H9 (cell line): ENCODE results near the gene ZDHHC1. TPM values are rescaled to one million over a fixed set of nuclear protein-coding genes. Genes with fewer than 3 reads are reported as not detected.
"Not testable (repeated sequence)": the region's sequence is repeated elsewhere in the genome, so short reads cannot be mapped to it uniquely, and the experiment has no call there.

Experiments
- DNase-seq: peaks from one replicate; pipeline ENCODE4 v3.0.0-alpha.2; 2017
- H2AFZ ChIP-seq: one replicate; pipeline ENCODE4 v1.6.1; 2013; ENCODE audit warnings: mild to moderate bottlenecking, low read length, control low read depth, moderate library complexity
- H2AK5ac ChIP-seq: 2 replicates; pipeline ENCODE4 v1.6.1; 2013; ENCODE audit warnings: low read length, control low read depth, mixed read lengths; ENCODE audit not compliant: insufficient read length
- H2BK120ac ChIP-seq: one replicate; pipeline ENCODE4 v1.6.1; 2013; ENCODE audit warnings: low read depth, mild to moderate bottlenecking, low read length, control low read depth, inconsistent platforms; ENCODE audit not compliant: poor library complexity, severe bottlenecking
- H2BK12ac ChIP-seq: 2 replicates; pipeline ENCODE4 v1.6.1; 2013; ENCODE audit warnings: low read length, control low read depth, mixed read lengths, low read depth; ENCODE audit not compliant: insufficient read length
- H2BK15ac ChIP-seq: 2 replicates; pipeline ENCODE4 v1.6.1; 2013; ENCODE audit warnings: low read depth, low read length, control low read depth
- H2BK20ac ChIP-seq: one replicate; pipeline ENCODE4 v1.6.1; 2013; ENCODE audit warnings: low read depth, mild to moderate bottlenecking, low read length, control low read depth, inconsistent platforms; ENCODE audit not compliant: poor library complexity, severe bottlenecking
- H2BK5ac ChIP-seq: 2 replicates; pipeline ENCODE4 v1.6.1; 2013; ENCODE audit warnings: low read length, control low read depth, mixed read lengths; ENCODE audit not compliant: insufficient read length
- H3K14ac ChIP-seq: 2 replicates; pipeline ENCODE4 v1.6.1; 2013; ENCODE audit warnings: low read length, control low read depth; ENCODE audit not compliant: insufficient read depth
- H3K18ac ChIP-seq: 2 replicates; pipeline ENCODE4 v1.6.1; 2013; ENCODE audit warnings: low read depth, mild to moderate bottlenecking, mixed read lengths, low read length, control low read depth; ENCODE audit not compliant: insufficient read length
- H3K23ac ChIP-seq: 2 replicates; pipeline ENCODE4 v1.6.1; 2013; ENCODE audit warnings: low read length, control low read depth, mixed read lengths, low read depth; ENCODE audit not compliant: insufficient read length
- H3K23me2 ChIP-seq: 2 replicates; pipeline ENCODE4 v1.6.1; 2013; ENCODE audit warnings: low read depth, mild to moderate bottlenecking, mixed read lengths, low read length, control low read depth; ENCODE audit not compliant: insufficient read length, poor library complexity, severe bottlenecking
- H3K27ac ChIP-seq: 2 replicates; pipeline ENCODE4 v1.5.1; 2013; ENCODE audit warnings: low read length, control low read depth, mixed read lengths, low read depth; ENCODE audit not compliant: insufficient read length
- H3K27me3 ChIP-seq: 2 replicates; pipeline ENCODE4 v1.6.1; 2013; ENCODE audit warnings: low read length, control low read depth, inconsistent platforms; ENCODE audit not compliant: insufficient read depth
- H3K4ac ChIP-seq: 2 replicates; pipeline ENCODE4 v1.6.1; 2013; ENCODE audit warnings: low read depth, mild to moderate bottlenecking, control low read depth, inconsistent platforms, low read length, moderate library complexity
- H3K4me1 ChIP-seq: 2 replicates; pipeline ENCODE4 v1.6.1; 2013; ENCODE audit warnings: low read length, control low read depth, inconsistent platforms; ENCODE audit not compliant: insufficient read depth
- H3K4me2 ChIP-seq: 2 replicates; pipeline ENCODE4 v1.6.1; 2013; ENCODE audit warnings: low read length, control low read depth, mixed read lengths; ENCODE audit not compliant: insufficient read length, insufficient read depth
- H3K56ac ChIP-seq: 2 replicates; pipeline ENCODE4 v1.6.1; 2013; ENCODE audit warnings: low read depth, mild to moderate bottlenecking, mixed read lengths, low read length, control low read depth; ENCODE audit not compliant: insufficient read length
- H3K79me1 ChIP-seq: 2 replicates; pipeline ENCODE4 v1.6.1; 2013; ENCODE audit warnings: low read depth, mild to moderate bottlenecking, moderate library complexity, low read length, control low read depth, inconsistent platforms; ENCODE audit not compliant: insufficient read depth, poor library complexity, severe bottlenecking
- H3K79me2 ChIP-seq: 2 replicates; pipeline ENCODE4 v1.6.1; 2013; ENCODE audit warnings: low read length, control low read depth, inconsistent platforms; ENCODE audit not compliant: insufficient read depth
- H3K9ac ChIP-seq: 2 replicates; pipeline ENCODE4 v1.6.1; 2013; ENCODE audit warnings: low read length, control low read depth, mixed read lengths; ENCODE audit not compliant: insufficient read length; ENCODE audit errors: extremely low read depth
- H3K9me3 ChIP-seq: one replicate; pipeline ENCODE4 v1.6.1; 2013; ENCODE audit warnings: low read depth, low read length, inconsistent platforms; ENCODE audit not compliant: control insufficient read depth
- H3T11ph ChIP-seq: one replicate; pipeline ENCODE4 v1.6.1; 2013; ENCODE audit warnings: mild to moderate bottlenecking, low read length, control low read depth, inconsistent platforms
- H4K20me1 ChIP-seq: one replicate; pipeline ENCODE4 v1.6.1; 2013; ENCODE audit not compliant: control insufficient read depth, insufficient read length, insufficient read depth
- H4K5ac ChIP-seq: 2 replicates; pipeline ENCODE4 v1.6.1; 2013; ENCODE audit warnings: low read depth, mild to moderate bottlenecking, mixed read lengths, low read length, control low read depth; ENCODE audit not compliant: insufficient read length
- H4K8ac ChIP-seq: replicated peaks from 2 replicates; pipeline ENCODE4 v1.6.1; 2013; ENCODE audit warnings: low read length, control low read depth, mixed read lengths, low read depth; ENCODE audit not compliant: insufficient read length
- H4K91ac ChIP-seq: 2 replicates; pipeline ENCODE4 v1.6.1; 2013; ENCODE audit warnings: low read depth, mild to moderate bottlenecking, moderate library complexity, mixed read lengths, low read length, control low read depth; ENCODE audit not compliant: insufficient read length
- H3K27ac Mint-ChIP-seq, 3 experiments: 2 replicates in 2 of 3; 3 replicates in 1 of 3; pipeline ENCODE4 v1.8.0; 2020 to 2021; ENCODE audit warnings: mixed read lengths in 3 of 3, mild to moderate bottlenecking in 1 of 3, moderate library complexity in 1 of 3
- H3K27me3 Mint-ChIP-seq: 2 replicates; pipeline ENCODE4 v1.8.0; 2021; ENCODE audit warnings: low read depth, mild to moderate bottlenecking, moderate library complexity, mixed read lengths
- H3K36me3 Mint-ChIP-seq, 3 experiments: 2 replicates in 2 of 3; 3 replicates in 1 of 3; pipeline ENCODE4 v1.8.0; 2020 to 2021; ENCODE audit warnings: low read depth in 3 of 3, mixed read lengths in 3 of 3; ENCODE audit not compliant: insufficient read depth in 1 of 3
- H3K4me1 Mint-ChIP-seq, 2 experiments: 2 replicates each; pipeline ENCODE4 v1.8.0; 2020; ENCODE audit warnings: mixed read lengths in 2 of 2
- H3K4me3 Mint-ChIP-seq, 2 experiments: 2 replicates in 1 of 2; 3 replicates in 1 of 2; pipeline ENCODE4 v1.8.0; 2020 to 2021; ENCODE audit warnings: mild to moderate bottlenecking in 2 of 2, mixed read lengths in 2 of 2, moderate library complexity in 1 of 2
- H3K9me3 Mint-ChIP-seq, 2 experiments: 2 replicates in 1 of 2; 3 replicates in 1 of 2; pipeline ENCODE4 v1.8.0; 2020; ENCODE audit warnings: mild to moderate bottlenecking in 2 of 2, mixed read lengths in 2 of 2, moderate library complexity in 1 of 2
- CTCF ChIP-seq: fragments of 200-600 bp; sonication (generic); conservative IDR thresholded peaks from 3 replicates; pipeline ENCODE4 v1.8.0; 2021; ENCODE audit warnings: antibody characterized with exemption, mild to moderate bottlenecking
- WGBS: extraction: QIAGEN DNeasy Blood & Tissue Kit; methylation state at CpG from one replicate; pipeline ENCODE4 v1.1.7; 2013; ENCODE audit warnings: missing lambda C conversion rate, low lambda C conversion rate, mixed read lengths; ENCODE audit not compliant: insufficient read length; ENCODE audit errors: extremely low coverage; 5-methylcytosine and 5-hydroxymethylcytosine counted together
- total RNA-seq: library from RNA; stranded (reverse); gene quantifications from 2 replicates; pipeline ENCODE4 v1.2.1, GENCODE V29; 2021

Gene ZDHHC1
- total RNA-seq, 1 experiment from 2014 or later, result 3.7 TPM

- no peak overlapping the region for H2BK15ac ChIP-seq
- no peak overlapping the region for H2AK5ac ChIP-seq
These were observed 55.2 kb downstream of the ZDHHC1 start for GRCh38 chr16:67361038-67361437.

GRCh38 chr16:67359540-67360269 lies 56.6 kb downstream of the ZDHHC1 start:
- H4K8ac ChIP-seq, H2BK20ac ChIP-seq, H3K79me1 ChIP-seq, H2BK120ac ChIP-seq, H3K9me3 Mint-ChIP-seq, H3K27ac ChIP-seq, H3K14ac ChIP-seq, H3K4me2 ChIP-seq, H2AK5ac ChIP-seq, H4K5ac ChIP-seq, H3K79me2 ChIP-seq, H3K56ac ChIP-seq, H2BK5ac ChIP-seq, H3K27me3 ChIP-seq, DNase-seq, H3K23ac ChIP-seq, H2BK12ac ChIP-seq, H2BK15ac ChIP-seq, H2AFZ ChIP-seq, H4K91ac ChIP-seq, H3K9me3 ChIP-seq, H3K9ac ChIP-seq, H3K4me1 ChIP-seq, H3K4me1 Mint-ChIP-seq, H3K23me2 ChIP-seq, H3T11ph ChIP-seq, H4K20me1 ChIP-seq, H3K27ac Mint-ChIP-seq, H3K4ac ChIP-seq, H3K36me3 Mint-ChIP-seq, H3K4me3 Mint-ChIP-seq, H3K18ac ChIP-seq: not testable (repeated sequence)
- WGBS, result no CpG with 5 or more reads among the region's 8 CpGs
- H3K27me3 Mint-ChIP-seq, result peaks cover 49% of the 10 kb centered on the region

More at GRCh38 chr16:67361038-67361437, 55.2 kb downstream of the ZDHHC1 start:
- no peak overlapping the region for H2BK12ac ChIP-seq
- Mint-ChIP-seq H3K4me1 (peaks cover 0 to 2% of the 10 kb centered on the region in 2 experiments; a peak in 2 of 4 replicates), H3K27me3 (peaks cover 48% of the 10 kb centered on the region), H3K36me3 (no peaks in the 10 kb centered on the region), H3K4me3 (no peak overlapping the region), H3K9me3 (no peaks in the 10 kb centered on the region), H3K27ac (no peak overlapping the region)
- no peaks in the 10 kb centered on the region for H4K20me1 ChIP-seq
- no peak overlapping the region for H3K9ac ChIP-seq
- DNase-seq, result no peak
- H4K5ac ChIP-seq, result no peak overlapping the region
- no peak overlapping the region for H4K8ac ChIP-seq
- H3K4me1 ChIP-seq, result no peaks in the 10 kb centered on the region
- H3K4ac ChIP-seq, result no peak overlapping the region
- H3T11ph ChIP-seq, result no peak overlapping the region
- H3K14ac ChIP-seq, result no peak overlapping the region
- no peak overlapping the region for H2BK5ac ChIP-seq
- no peak overlapping the region for H3K4me2 ChIP-seq
- H2BK120ac ChIP-seq, result no peak overlapping the region
- H3K9me3 ChIP-seq, result no peaks in the 10 kb centered on the region
- TF ChIP-seq CTCF, result no peak
- H3K79me1 ChIP-seq, result no peaks in the 10 kb centered on the region
- WGBS, result no CpG with 5 or more reads among the region's 3 CpGs
- H3K27ac ChIP-seq, result no peak overlapping the region
- no peak overlapping the region for H3K56ac ChIP-seq
- no peak overlapping the region for H3K18ac ChIP-seq
- H4K91ac ChIP-seq, result no peak overlapping the region
- no peaks in the 10 kb centered on the region for H3K23me2 ChIP-seq
- H2BK20ac ChIP-seq, result no peak overlapping the region
- H3K23ac ChIP-seq, result no peak overlapping the region
- no peaks in the 10 kb centered on the region for H3K27me3 ChIP-seq
- H2AFZ ChIP-seq, result no peak overlapping the region
- no peaks in the 10 kb centered on the region for H3K79me2 ChIP-seq
